HepG2 (cell line): ENCODE data around the gene SMAD6. TPM values are rescaled to one million over a fixed set of nuclear protein-coding genes. Genes with fewer than 3 reads are reported as not detected.
A peak's percentile ranks its signal among the peaks of the same experiment; 100 is the strongest.

Experiments
- ATAC-seq: fragments of 200-7000 bp; cut with Tn5 transposase; 3 replicates; pipeline ENCODE4 v1.9.1; 2020; ENCODE audit warnings: mild to moderate bottlenecking, moderate library complexity
- BruUV-seq: library from RNA; stranded (reverse); fragments of 400-500 nt; replicated peaks from 2 replicates; lab custom pipeline; 2021; lab: Mats Ljungman, UMichigan
- CTCF ChIA-PET: fragments of 300-600 bp; formaldehyde crosslinking; extraction: SDS; loops from one replicate; lab custom pipeline; 2021; ENCODE audit warnings: low total read pairs, inconsistent platforms, low intra/inter-chr PET ratio; lab: Yijun Ruan, JAX
- POLR2A ChIA-PET: fragments of 350-600 bp; sonication (Branson Sonifier 250); formaldehyde crosslinking; loops from one replicate; lab custom pipeline; 2020; ENCODE audit warnings: antibody characterized with exemption, inconsistent platforms; lab: Yijun Ruan, JAX
- DNase-seq: peaks from one replicate; pipeline ENCODE4 v3.0.0-alpha.2; 2015; ENCODE audit warnings: low spot score
- FAIRE-seq: peaks from 3 replicates; lab custom pipeline; 2011; peaks lifted over from hg19 to GRCh38; lab: Jason Lieb, UNC
- H2AFZ ChIP-seq: one replicate; pipeline ENCODE4 v1.6.1; 2011; ENCODE audit warnings: low read length, inconsistent platforms
- H3K27ac ChIP-seq: fragments of 300-600 bp; 3 replicates; pipeline ENCODE4 v1.8.0; 2011; ENCODE audit warnings: mixed run types, mild to moderate bottlenecking, mixed read lengths, low read length, inconsistent platforms; ENCODE audit not compliant: insufficient read depth; ENCODE audit errors: extremely low read length
- H3K27me3 ChIP-seq, 2 experiments: fragments of 200-600 bp in 1 of 2; 2 replicates in 1 of 2; 3 replicates in 1 of 2; pipeline versions ENCODE4 v1.6.0 to v1.8.0; 2011; ENCODE audit warnings: low read length in 2 of 2, mild to moderate bottlenecking in 2 of 2, moderate library complexity in 2 of 2, inconsistent platforms in 1 of 2; ENCODE audit not compliant: insufficient read depth in 2 of 2, control insufficient read depth in 1 of 2
- H3K36me3 ChIP-seq, 2 experiments: fragments of 200-600 bp in 1 of 2; replicated peaks in 1 of 2; 2 replicates in 1 of 2; 3 replicates in 1 of 2; pipeline versions ENCODE4 v1.5.1 to v1.8.0; 2011; ENCODE audit warnings: low read length in 2 of 2, inconsistent platforms in 1 of 2; ENCODE audit not compliant: insufficient read depth in 2 of 2, control insufficient read depth in 1 of 2
- H3K4me1 ChIP-seq: 2 replicates; pipeline ENCODE4 v1.5.1; 2012; ENCODE audit warnings: low read length, inconsistent platforms; ENCODE audit not compliant: insufficient read depth
- H3K4me2 ChIP-seq: 2 replicates; pipeline ENCODE4 v1.6.0; 2011; ENCODE audit warnings: low read depth, low read length, inconsistent platforms
- H3K4me3 ChIP-seq, 3 experiments: fragments of 200-600 bp in 1 of 3; sonication (generic), shearing (Covaris generic) in 1 of 3; replicated peaks in 1 of 3; 2 replicates each; pipeline ENCODE4 v1.5.1; 2011 to 2016; ENCODE audit warnings: low read length in 3 of 3, inconsistent platforms in 2 of 3, low read depth in 2 of 3, mild to moderate bottlenecking in 2 of 3, control low read depth in 1 of 3, mixed read lengths in 1 of 3; ENCODE audit not compliant: insufficient read depth in 1 of 3
- H3K79me2 ChIP-seq: one replicate; pipeline ENCODE4 v1.6.1; 2011; ENCODE audit warnings: low read length, inconsistent platforms; ENCODE audit not compliant: insufficient read depth
- H3K9ac ChIP-seq: 2 replicates; pipeline ENCODE4 v1.6.0; 2011; ENCODE audit warnings: mild to moderate bottlenecking, low read depth, low read length, inconsistent platforms; ENCODE audit not compliant: insufficient read depth
- H3K9me3 ChIP-seq: 2 replicates; pipeline ENCODE4 v1.5.1; 2012; ENCODE audit warnings: mild to moderate bottlenecking, low read length
- H4K20me1 ChIP-seq: 2 replicates; pipeline ENCODE4 v1.6.0; 2011; ENCODE audit warnings: inconsistent platforms, mild to moderate bottlenecking, low read length, moderate library complexity; ENCODE audit not compliant: insufficient read depth
- GATAD2A ChIP-seq: IDR thresholded peaks from 2 replicates; pipeline ENCODE4 v1.6.1; 2016
- GTF3A ChIP-seq: sonication (generic); formaldehyde crosslinking; conservative IDR thresholded peaks from 2 replicates; pipeline ENCODE4 v1.4.0; 2020; ENCODE audit warnings: mild to moderate bottlenecking, missing genetic modification reagents
- MEIS1 ChIP-seq: sonication (generic); formaldehyde crosslinking; IDR thresholded peaks from 2 replicates; pipeline ENCODE4 v1.9.0; 2021; ENCODE audit warnings: mild to moderate bottlenecking, missing genetic modification reagents, moderate library complexity, borderline replicate concordance
- MTF2 ChIP-seq: sonication (generic); formaldehyde crosslinking; IDR thresholded peaks from 2 replicates; pipeline ENCODE4 v1.5.0; 2020; ENCODE audit warnings: missing genetic modification reagents, borderline replicate concordance
- TCF12 ChIP-seq, 2 experiments: fragments of 450-650 bp in 1 of 2; sonication (generic) in 1 of 2; formaldehyde crosslinking in 1 of 2; IDR thresholded peaks; 2 replicates each; pipeline versions ENCODE4 v1.6.1 to v1.8.0; 2017 to 2022; ENCODE audit warnings: antibody characterized with exemption in 1 of 2, mild to moderate bottlenecking in 1 of 2, missing genetic modification reagents in 1 of 2, moderate library complexity in 1 of 2
- TMF1 ChIP-seq: sonication (generic); formaldehyde crosslinking; IDR thresholded peaks from 2 replicates; pipeline ENCODE4 v1.8.1; 2022; ENCODE audit warnings: low read depth, missing genetic modification reagents
- ZBTB34 ChIP-seq: sonication (generic); formaldehyde crosslinking; IDR thresholded peaks from 2 replicates; pipeline ENCODE4 v1.8.0; 2022; ENCODE audit warnings: mild to moderate bottlenecking, missing genetic modification reagents
- ZFP36L2 ChIP-seq: sonication (generic); formaldehyde crosslinking; IDR thresholded peaks from 2 replicates; pipeline ENCODE4 v1.4.0; 2020; ENCODE audit warnings: missing genetic modification reagents
- ZNF280D ChIP-seq: sonication (generic); formaldehyde crosslinking; IDR thresholded peaks from 2 replicates; pipeline ENCODE4 v1.5.1; 2020; ENCODE audit warnings: mild to moderate bottlenecking, missing genetic modification reagents
- WGBS: methylation state at CpG from one replicate; pipeline ENCODE4 v1.1.6; 2017; ENCODE audit warnings: low lambda C conversion rate; 5-methylcytosine and 5-hydroxymethylcytosine counted together
- in situ Hi-C: cut with HindIII; loops from 2 replicates; pipeline ENCODE4 v1.10.0; 2017; ENCODE audit warnings: low pct_unique_long_range_greater_than_20kb; ENCODE audit not compliant: extremely low pct_ligation_motif_present
- intact Hi-C: fragments of 100-400 bp; cut with micrococcal nuclease; formaldehyde crosslinking; loops from one replicate; pipeline ENCODE4 v1.10.0; 2022; ENCODE audit not compliant: unreplicated experiment
- polyA plus RNA-seq, 8 experiments: library from polyadenylated mRNA; depleted of rRNA in 3 of 8; stranded (reverse) in 7 of 8; unstranded in 1 of 8; fragments of >200 nt; fragmentation: Illumina TruSeq in 4 of 8; extraction: Trizol in 4 of 8; gene quantifications; 2 replicates each; pipeline versions ENCODE4 v1.2.1 to v1.2.3, GENCODE V29; 2011 to 2016; ENCODE audit warnings: low read depth in 4 of 8, missing spikeins in 1 of 8, mixed read lengths in 1 of 8; ENCODE audit not compliant: insufficient read depth in 1 of 8
- total RNA-seq, 5 experiments: library from RNA; depleted of rRNA; stranded (reverse); fragments of >200 nt; fragmentation: Illumina TruSeq; extraction: Trizol; gene quantifications; 2 replicates each; pipeline ENCODE4 v1.2.3, GENCODE V29; 2016; ENCODE audit warnings: low read depth in 1 of 5
- TF ChIP-seq, protein P1 (sequence below): sonication (generic); formaldehyde crosslinking; IDR thresholded peaks from 2 replicates; pipeline ENCODE4 v1.8.1; 2023; ENCODE audit warnings: mild to moderate bottlenecking, inconsistent platforms, moderate library complexity, missing genetic modification reagents, borderline replicate concordance
- TF ChIP-seq, protein P2 (sequence below): sonication (generic); formaldehyde crosslinking; IDR thresholded peaks from 2 replicates; pipeline ENCODE4 v1.4.0; 2020; ENCODE audit warnings: mild to moderate bottlenecking, missing genetic modification reagents
- TF ChIP-seq, protein P3 (sequence below): sonication (generic); formaldehyde crosslinking; conservative IDR thresholded peaks from 2 replicates; pipeline ENCODE4 v1.8.0; 2022; ENCODE audit warnings: mild to moderate bottlenecking, moderate library complexity, missing genetic modification reagents

The SMAD6 gene
- total and polyA plus RNA-seq, 2 of the 13 experiments (the other 11 are each of a cell fraction or from before 2014, with no cell fraction given), result 3.3 to 4.4 TPM

GRCh38 chr15:66766282-66767230 lies 64.5 kb downstream of the SMAD6 start (continued):
- TF ChIP-seq ZBTB34 (CRISPR knock-in tag) (0 out of 2 replicates have a peak, but pooled peaks have one; percentile 41), GTF3A (no peak)

GRCh38 chr15:66767240-66767659 lies 65.2 kb downstream of the SMAD6 start:
- no peak overlapping the region for H3K4me3 ChIP-seq
- no peak for ATAC-seq
- no peak overlapping the region for H3K9ac ChIP-seq
- no peak overlapping the region for H3K27ac ChIP-seq
- BruUV-seq, result no TSS peak
- no peak for FAIRE-seq
- H3K27me3 ChIP-seq, result no peaks in the 10 kb centered on the region
- no peaks in the 10 kb centered on the region for H4K20me1 ChIP-seq
- in situ Hi-C loops (no loop called here), intact Hi-C loops (no loop called here)
- no peaks in the 10 kb centered on the region for H3K36me3 ChIP-seq
- no peak overlapping the region for H2AFZ ChIP-seq
- 93% methylated on average over 1 of the region's 3 CpGs for WGBS
- H3K9me3 ChIP-seq, result no peaks in the 10 kb centered on the region
- H3K4me1 ChIP-seq, result peaks cover 96% of the 10 kb centered on the region
- H3K79me2 ChIP-seq, result no peaks in the 10 kb centered on the region
- CTCF ChIA-PET, result no interaction called here
- POLR2A ChIA-PET, result interaction anchor here (2.9 kb wide), 1 partner anchor 65 kb away, joined by 12 read pairs; the partner anchor contains the start of gene SMAD6
- no peak for DNase-seq
- no peak overlapping the region for H3K4me2 ChIP-seq
- TF ChIP-seq, protein P1, sequence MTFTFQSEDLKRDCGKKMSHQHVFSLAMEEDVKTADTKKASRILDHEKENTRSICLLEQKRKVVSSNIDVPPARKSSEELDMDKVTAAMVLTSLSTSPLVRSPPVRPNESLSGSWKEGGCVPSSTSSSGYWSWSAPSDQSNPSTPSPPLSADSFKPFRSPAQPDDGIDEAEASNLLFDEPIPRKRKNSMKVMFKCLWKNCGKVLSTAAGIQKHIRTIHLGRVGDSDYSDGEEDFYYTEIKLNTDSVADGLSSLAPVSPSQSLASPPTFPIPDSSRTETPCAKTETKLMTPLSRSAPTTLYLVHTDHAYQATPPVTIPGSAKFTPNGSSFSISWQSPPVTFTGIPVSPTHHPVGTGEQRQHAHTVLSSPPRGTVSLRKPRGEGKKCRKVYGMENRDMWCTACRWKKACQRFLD, result no peak
- no peak for TF ChIP-seq MTF2 (CRISPR knock-in tag)
- TF ChIP-seq ZNF280D (CRISPR knock-in tag), result no peak
- TF ChIP-seq, protein P2, sequence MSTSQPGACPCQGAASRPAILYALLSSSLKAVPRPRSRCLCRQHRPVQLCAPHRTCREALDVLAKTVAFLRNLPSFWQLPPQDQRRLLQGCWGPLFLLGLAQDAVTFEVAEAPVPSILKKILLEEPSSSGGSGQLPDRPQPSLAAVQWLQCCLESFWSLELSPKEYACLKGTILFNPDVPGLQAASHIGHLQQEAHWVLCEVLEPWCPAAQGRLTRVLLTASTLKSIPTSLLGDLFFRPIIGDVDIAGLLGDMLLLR, result no peak
- no peak for TF ChIP-seq TMF1
- TF ChIP-seq MEIS1 (CRISPR knock-in tag), result no peak
- TF ChIP-seq, protein P3, sequence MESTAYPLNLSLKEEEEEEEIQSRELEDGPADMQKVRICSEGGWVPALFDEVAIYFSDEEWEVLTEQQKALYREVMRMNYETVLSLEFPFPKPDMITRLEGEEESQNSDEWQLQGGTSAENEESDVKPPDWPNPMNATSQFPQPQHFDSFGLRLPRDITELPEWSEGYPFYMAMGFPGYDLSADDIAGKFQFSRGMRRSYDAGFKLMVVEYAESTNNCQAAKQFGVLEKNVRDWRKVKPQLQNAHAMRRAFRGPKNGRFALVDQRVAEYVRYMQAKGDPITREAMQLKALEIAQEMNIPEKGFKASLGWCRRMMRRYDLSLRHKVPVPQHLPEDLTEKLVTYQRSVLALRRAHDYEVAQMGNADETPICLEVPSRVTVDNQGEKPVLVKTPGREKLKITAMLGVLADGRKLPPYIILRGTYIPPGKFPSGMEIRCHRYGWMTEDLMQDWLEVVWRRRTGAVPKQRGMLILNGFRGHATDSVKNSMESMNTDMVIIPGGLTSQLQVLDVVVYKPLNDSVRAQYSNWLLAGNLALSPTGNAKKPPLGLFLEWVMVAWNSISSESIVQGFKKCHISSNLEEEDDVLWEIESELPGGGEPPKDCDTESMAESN, result no peak
- TF ChIP-seq ZFP36L2 (CRISPR knock-in tag), result no peak
- no peak for TF ChIP-seq GATAD2A (CRISPR knock-in tag)
- no peak for TF ChIP-seq TCF12 (IDR thresholded peaks at IDR 0.05)
- no peak for TF ChIP-seq TCF12 (CRISPR knock-in tag; IDR thresholded peaks at IDR 0.05)
